ENCODE results near the gene MAP2K5.

The MAP2K5 gene

GRCh38 chr15:67523330-67523729 lies 19.2 kb upstream of the MAP2K5 start:
- Histone ChIP-seq H3K27ac (ENCODE audit: extremely low read depth, low read depth, low read length) (no peak overlapping the region), H3K36me3 (ENCODE audit: control insufficient read depth in 2 of 2, insufficient read depth in 1 of 2, low read length in 2 of 2) (peaks cover 0 to 4% of the 10 kb centered on the region in 2 experiments; a peak in 2 of 3 replicates), H3K4me1 (ENCODE audit: control insufficient read depth, insufficient read depth, low read length) (peaks cover 30% of the 10 kb centered on the region), H3K4me3 (ENCODE audit: low read depth, low read length) (no peak overlapping the region; the same call in none of the 2 replicates), H3K9me3 (ENCODE audit: control insufficient read depth, insufficient read depth, low read depth, low read length) (no peaks in the 10 kb centered on the region)
- ChIA-PET POLR2A (no interaction called here), CTCF (interaction anchor here (1.1 to 1.2 kb wide), 2 partner anchors 68 to 313 kb away, joined by 3 to 5 read pairs; no protein-coding TSS in a partner anchor)
- no peak for TF ChIP-seq ZNF280D (tag by site-specific recombination; IDR thresholded peaks at IDR 0.05)
- TF ChIP-seq, protein P1, sequence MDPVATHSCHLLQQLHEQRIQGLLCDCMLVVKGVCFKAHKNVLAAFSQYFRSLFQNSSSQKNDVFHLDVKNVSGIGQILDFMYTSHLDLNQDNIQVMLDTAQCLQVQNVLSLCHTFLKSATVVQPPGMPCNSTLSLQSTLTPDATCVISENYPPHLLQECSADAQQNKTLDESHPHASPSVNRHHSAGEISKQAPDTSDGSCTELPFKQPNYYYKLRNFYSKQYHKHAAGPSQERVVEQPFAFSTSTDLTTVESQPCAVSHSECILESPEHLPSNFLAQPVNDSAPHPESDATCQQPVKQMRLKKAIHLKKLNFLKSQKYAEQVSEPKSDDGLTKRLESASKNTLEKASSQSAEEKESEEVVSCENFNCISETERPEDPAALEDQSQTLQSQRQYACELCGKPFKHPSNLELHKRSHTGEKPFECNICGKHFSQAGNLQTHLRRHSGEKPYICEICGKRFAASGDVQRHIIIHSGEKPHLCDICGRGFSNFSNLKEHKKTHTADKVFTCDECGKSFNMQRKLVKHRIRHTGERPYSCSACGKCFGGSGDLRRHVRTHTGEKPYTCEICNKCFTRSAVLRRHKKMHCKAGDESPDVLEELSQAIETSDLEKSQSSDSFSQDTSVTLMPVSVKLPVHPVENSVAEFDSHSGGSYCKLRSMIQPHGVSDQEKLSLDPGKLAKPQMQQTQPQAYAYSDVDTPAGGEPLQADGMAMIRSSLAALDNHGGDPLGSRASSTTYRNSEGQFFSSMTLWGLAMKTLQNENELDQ (tag by site-specific recombination; IDR thresholded peaks at IDR 0.05; ENCODE audit: low read depth) = no peak
- TF ChIP-seq ZNF544 (tag by site-specific recombination; IDR thresholded peaks at IDR 0.05) = no peak
- no peak for TF ChIP-seq ZNF548 (tag by site-specific recombination; IDR thresholded peaks at IDR 0.05)
- TF ChIP-seq SP3 (tag by site-specific recombination; IDR thresholded peaks at IDR 0.05) = no peak
- no peak for TF ChIP-seq REPIN1 (tag by site-specific recombination; IDR thresholded peaks at IDR 0.05; ENCODE audit: low read depth)
- TF ChIP-seq, protein P2, sequence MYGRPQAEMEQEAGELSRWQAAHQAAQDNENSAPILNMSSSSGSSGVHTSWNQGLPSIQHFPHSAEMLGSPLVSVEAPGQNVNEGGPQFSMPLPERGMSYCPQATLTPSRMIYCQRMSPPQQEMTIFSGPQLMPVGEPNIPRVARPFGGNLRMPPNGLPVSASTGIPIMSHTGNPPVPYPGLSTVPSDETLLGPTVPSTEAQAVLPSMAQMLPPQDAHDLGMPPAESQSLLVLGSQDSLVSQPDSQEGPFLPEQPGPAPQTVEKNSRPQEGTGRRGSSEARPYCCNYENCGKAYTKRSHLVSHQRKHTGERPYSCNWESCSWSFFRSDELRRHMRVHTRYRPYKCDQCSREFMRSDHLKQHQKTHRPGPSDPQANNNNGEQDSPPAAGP (tag by site-specific recombination; IDR thresholded peaks at IDR 0.05) = no peak
- no peak for TF ChIP-seq ZNF701 (tag by site-specific recombination; IDR thresholded peaks at IDR 0.05)
- TF ChIP-seq SALL2 (tag by site-specific recombination; IDR thresholded peaks at IDR 0.05; ENCODE audit: borderline replicate concordance) = no peak
- TF ChIP-seq PRDM6 (tag by site-specific recombination; IDR thresholded peaks at IDR 0.05) = peak; percentile 90
- TF ChIP-seq MYNN (tag by site-specific recombination; IDR thresholded peaks at IDR 0.05; ENCODE audit: borderline replicate concordance) = no peak
- TF ChIP-seq ZIC2 (tag by site-specific recombination; IDR thresholded peaks at IDR 0.05) = no peak
- no peak for TF ChIP-seq ZNF302 (tag by site-specific recombination; IDR thresholded peaks at IDR 0.05; ENCODE audit: low read depth)
- no peak for TF ChIP-seq ZNF19 (tag by site-specific recombination; IDR thresholded peaks at IDR 0.05; ENCODE audit: low read depth)
- no peak for TF ChIP-seq ZNF394 (tag by site-specific recombination; IDR thresholded peaks at IDR 0.05; ENCODE audit: borderline replicate concordance)
- TF ChIP-seq GLI4 (tag by site-specific recombination; IDR thresholded peaks at IDR 0.05) = no peak
- no peak for TF ChIP-seq EGR2 (tag by site-specific recombination; IDR thresholded peaks at IDR 0.05; ENCODE audit: low read depth)
- no peak for TF ChIP-seq ZNF211 (tag by site-specific recombination; IDR thresholded peaks at IDR 0.05; ENCODE audit: low read depth)
- TF ChIP-seq ZNF585B (tag by site-specific recombination; IDR thresholded peaks at IDR 0.05) = no peak
- peak; percentile 67; the same call in 1 of the 2 replicates for TF ChIP-seq GFI1B (tag by site-specific recombination; IDR thresholded peaks at IDR 0.05)
- no peak for TF ChIP-seq HOXA7 (CRISPR knock-in tag; IDR thresholded peaks at IDR 0.05; ENCODE audit: borderline replicate concordance)
- no peak for TF ChIP-seq ZEB2 (tag by site-specific recombination; IDR thresholded peaks at IDR 0.05)
- no peak for TF ChIP-seq ZNF639 (tag by site-specific recombination; IDR thresholded peaks at IDR 0.05)
- TF ChIP-seq HOXD13 (CRISPR knock-in tag; IDR thresholded peaks at IDR 0.05; ENCODE audit: borderline replicate concordance) = no peak
- TF ChIP-seq, protein P3, sequence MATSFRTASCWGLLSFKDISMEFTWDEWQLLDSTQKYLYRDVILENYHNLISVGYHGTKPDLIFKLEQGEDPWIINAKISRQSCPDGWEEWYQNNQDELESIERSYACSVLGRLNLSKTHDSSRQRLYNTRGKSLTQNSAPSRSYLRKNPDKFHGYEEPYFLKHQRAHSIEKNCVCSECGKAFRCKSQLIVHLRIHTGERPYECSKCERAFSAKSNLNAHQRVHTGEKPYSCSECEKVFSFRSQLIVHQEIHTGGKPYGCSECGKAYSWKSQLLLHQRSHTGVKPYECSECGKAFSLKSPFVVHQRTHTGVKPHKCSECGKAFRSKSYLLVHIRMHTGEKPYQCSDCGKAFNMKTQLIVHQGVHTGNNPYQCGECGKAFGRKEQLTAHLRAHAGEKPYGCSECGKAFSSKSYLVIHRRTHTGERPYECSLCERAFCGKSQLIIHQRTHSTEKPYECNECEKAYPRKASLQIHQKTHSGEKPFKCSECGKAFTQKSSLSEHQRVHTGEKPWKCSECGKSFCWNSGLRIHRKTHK (tag by site-specific recombination; IDR thresholded peaks at IDR 0.05) = no peak
- no peak for TF ChIP-seq ZNF747 (tag by site-specific recombination; IDR thresholded peaks at IDR 0.05)
- TF ChIP-seq, protein P4, sequence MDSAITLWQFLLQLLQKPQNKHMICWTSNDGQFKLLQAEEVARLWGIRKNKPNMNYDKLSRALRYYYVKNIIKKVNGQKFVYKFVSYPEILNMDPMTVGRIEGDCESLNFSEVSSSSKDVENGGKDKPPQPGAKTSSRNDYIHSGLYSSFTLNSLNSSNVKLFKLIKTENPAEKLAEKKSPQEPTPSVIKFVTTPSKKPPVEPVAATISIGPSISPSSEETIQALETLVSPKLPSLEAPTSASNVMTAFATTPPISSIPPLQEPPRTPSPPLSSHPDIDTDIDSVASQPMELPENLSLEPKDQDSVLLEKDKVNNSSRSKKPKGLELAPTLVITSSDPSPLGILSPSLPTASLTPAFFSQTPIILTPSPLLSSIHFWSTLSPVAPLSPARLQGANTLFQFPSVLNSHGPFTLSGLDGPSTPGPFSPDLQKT (IDR thresholded peaks at IDR 0.05; ENCODE audit: borderline replicate concordance, low read depth, low read length) = no peak
